Astrocyte of the spinal cord (primary cell): Measurements from ENCODE around the gene CACNA1E.

Experiments
- DNase-seq: peaks from one replicate; pipeline ENCODE4 v3.0.0; 2011; ENCODE audit warnings: low read depth, low spot score
- H3K4me3 ChIP-seq: 2 replicates; pipeline ENCODE4 v1.5.1; 2011; ENCODE audit warnings: low read depth, mild to moderate bottlenecking, low read length, moderate library complexity
- CTCF ChIP-seq: IDR thresholded peaks from 2 replicates; pipeline ENCODE4 v1.5.1; 2012; ENCODE audit warnings: low read depth, mild to moderate bottlenecking, low read length, inconsistent platforms
- in situ Hi-C: cut with HindIII; loops from 2 replicates; pipeline ENCODE4 v1.10.0; 2017; ENCODE audit warnings: low sequenced_read_pairs

CACNA1E gene

GRCh38 chr1:181855380-181855779 lies 372.1 kb downstream of the CACNA1E start:
- DNase-seq: no peak
- in situ Hi-C loops: no loop called here
- H3K4me3 ChIP-seq: no peak overlapping the region
- no peak for TF ChIP-seq CTCF
